ENCODE measurements around the gene RALA. TPM values are rescaled to one million over a fixed set of nuclear protein-coding genes. Genes with fewer than 3 reads are reported as not detected.

The RALA gene
- total and polyA plus RNA-seq, 10 of the 15 experiments (the other 5 are each of a cell fraction or from before 2014, with no cell fraction given), result 7.5 to 53.3 (median 23.1) TPM

GRCh38 chr7:39732837-39733804, 109.7 kb downstream of the RALA start (continued):
- TF ChIP-seq RAD21 (IDR thresholded peaks at IDR 0.05; ENCODE audit: insufficient read depth, low read depth, low read length) (peak; percentile 4; the same call in 1 of the 2 replicates), NFIC (IDR thresholded peaks at IDR 0.05; ENCODE audit: low read depth, low read length) (peak; percentile 47; the same call in 1 of the 2 replicates), PAX5 (IDR thresholded peaks at IDR 0.05; ENCODE audit: borderline replicate concordance, low read depth, low read length) (peak; percentile 84; the same call in 1 of the 2 replicates), POU2F2 (IDR thresholded peaks at IDR 0.05; ENCODE audit: borderline replicate concordance, low read depth, low read length) (0 out of 3 replicates have a peak, but pooled peaks have one; percentile 32), POLR2AphosphoS2 (IDR thresholded peaks at IDR 0.05; ENCODE audit: low read depth, low read length) (peak; percentile 71; the same call in 1 of the 2 replicates), MTA2 (IDR thresholded peaks at IDR 0.05; ENCODE audit: low read depth) (no peak), HDGF (IDR thresholded peaks at IDR 0.05) (peak; percentile 64; the same call in 1 of the 2 replicates), CEBPB (IDR thresholded peaks at IDR 0.05; ENCODE audit: borderline replicate concordance in 1 of 2, low read depth in 2 of 2, low read length in 2 of 2) (peak in 1 of 2 experiments; percentile 97; a peak in 1 of 4 replicates), PML (IDR thresholded peaks at IDR 0.05; ENCODE audit: low read length) (peak; percentile 68), BRCA1 (IDR thresholded peaks at IDR 0.05; ENCODE audit: low read depth, low read length) (peak; percentile 51; the same call in 1 of the 2 replicates), ZZZ3 (IDR thresholded peaks at IDR 0.05; ENCODE audit: control insufficient read depth, insufficient read length, low read depth) (no peak), TCF12 (IDR thresholded peaks at IDR 0.05; ENCODE audit: low read depth, low read length) (peak; percentile 91), CHD2 (IDR thresholded peaks at IDR 0.05; ENCODE audit: borderline replicate concordance, low read depth, low read length) (peak; percentile 86), IKZF2 (IDR thresholded peaks at IDR 0.05) (peak; percentile 54 to 64; a peak in 2 of 4 replicates), TBL1XR1 (IDR thresholded peaks at IDR 0.05; ENCODE audit: low read depth, low read length) (peak; percentile 90), PRDM15 (CRISPR knock-in tag; IDR thresholded peaks at IDR 0.05) (no peak), SMARCA5 (IDR thresholded peaks at IDR 0.05) (no peak), RCOR1 (conservative IDR thresholded peaks at IDR 0.05; ENCODE audit: low read depth, low read length) (no peak)
- TF ChIP-seq, protein P1, sequence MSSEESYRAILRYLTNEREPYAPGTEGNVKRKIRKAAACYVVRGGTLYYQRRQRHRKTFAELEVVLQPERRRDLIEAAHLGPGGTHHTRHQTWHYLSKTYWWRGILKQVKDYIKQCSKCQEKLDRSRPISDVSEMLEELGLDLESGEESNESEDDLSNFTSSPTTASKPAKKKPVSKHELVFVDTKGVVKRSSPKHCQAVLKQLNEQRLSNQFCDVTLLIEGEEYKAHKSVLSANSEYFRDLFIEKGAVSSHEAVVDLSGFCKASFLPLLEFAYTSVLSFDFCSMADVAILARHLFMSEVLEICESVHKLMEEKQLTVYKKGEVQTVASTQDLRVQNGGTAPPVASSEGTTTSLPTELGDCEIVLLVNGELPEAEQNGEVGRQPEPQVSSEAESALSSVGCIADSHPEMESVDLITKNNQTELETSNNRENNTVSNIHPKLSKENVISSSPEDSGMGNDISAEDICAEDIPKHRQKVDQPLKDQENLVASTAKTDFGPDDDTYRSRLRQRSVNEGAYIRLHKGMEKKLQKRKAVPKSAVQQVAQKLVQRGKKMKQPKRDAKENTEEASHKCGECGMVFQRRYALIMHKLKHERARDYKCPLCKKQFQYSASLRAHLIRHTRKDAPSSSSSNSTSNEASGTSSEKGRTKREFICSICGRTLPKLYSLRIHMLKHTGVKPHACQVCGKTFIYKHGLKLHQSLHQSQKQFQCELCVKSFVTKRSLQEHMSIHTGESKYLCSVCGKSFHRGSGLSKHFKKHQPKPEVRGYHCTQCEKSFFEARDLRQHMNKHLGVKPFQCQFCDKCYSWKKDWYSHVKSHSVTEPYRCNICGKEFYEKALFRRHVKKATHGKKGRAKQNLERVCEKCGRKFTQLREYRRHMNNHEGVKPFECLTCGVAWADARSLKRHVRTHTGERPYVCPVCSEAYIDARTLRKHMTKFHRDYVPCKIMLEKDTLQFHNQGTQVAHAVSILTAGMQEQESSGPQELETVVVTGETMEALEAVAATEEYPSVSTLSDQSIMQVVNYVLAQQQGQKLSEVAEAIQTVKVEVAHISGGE (CRISPR knock-in tag; IDR thresholded peaks at IDR 0.05), result peak; percentile 11; the same call in 1 of the 2 replicates
- TF ChIP-seq, protein P2, sequence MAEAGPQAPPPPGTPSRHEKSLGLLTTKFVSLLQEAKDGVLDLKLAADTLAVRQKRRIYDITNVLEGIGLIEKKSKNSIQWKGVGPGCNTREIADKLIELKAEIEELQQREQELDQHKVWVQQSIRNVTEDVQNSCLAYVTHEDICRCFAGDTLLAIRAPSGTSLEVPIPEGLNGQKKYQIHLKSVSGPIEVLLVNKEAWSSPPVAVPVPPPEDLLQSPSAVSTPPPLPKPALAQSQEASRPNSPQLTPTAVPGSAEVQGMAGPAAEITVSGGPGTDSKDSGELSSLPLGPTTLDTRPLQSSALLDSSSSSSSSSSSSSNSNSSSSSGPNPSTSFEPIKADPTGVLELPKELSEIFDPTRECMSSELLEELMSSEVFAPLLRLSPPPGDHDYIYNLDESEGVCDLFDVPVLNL (IDR thresholded peaks at IDR 0.05; ENCODE audit: low read depth, low read length), result no peak
- TF ChIP-seq, protein P3, sequence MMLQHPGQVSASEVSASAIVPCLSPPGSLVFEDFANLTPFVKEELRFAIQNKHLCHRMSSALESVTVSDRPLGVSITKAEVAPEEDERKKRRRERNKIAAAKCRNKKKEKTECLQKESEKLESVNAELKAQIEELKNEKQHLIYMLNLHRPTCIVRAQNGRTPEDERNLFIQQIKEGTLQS (IDR thresholded peaks at IDR 0.05; ENCODE audit: borderline replicate concordance, extremely low read depth, low read depth, low read length), result no peak
